ENCODE data around the gene ME3. TPM values are rescaled to one million over a fixed set of nuclear protein-coding genes. Genes with fewer than 3 reads are reported as not detected.

The ME3 gene
- total and polyA plus RNA-seq, 4 donors: 7.4 to 38.7 (median 21.2) TPM

- TF ChIP-seq CTCF (IDR thresholded peaks at IDR 0.05; ENCODE audit: control extremely low read depth, extremely low read depth): no peak
- H3K4me3 ChIP-seq: no peak overlapping the region
- no peak overlapping the region for H3K27ac ChIP-seq (ENCODE audit: low read depth in 1 of 2, low read length in 1 of 2)
- peaks cover 0 to 9% (median 7%) of the 10 kb centered on the region in 5 donors for H3K4me1 ChIP-seq (ENCODE audit: control insufficient read depth in 5 of 5, insufficient read depth in 5 of 5, low read length in 5 of 5)
- WGBS, 2 donors: 81 to 90% methylated on average over 6 of the region's 6 CpGs
- H3K9me3 ChIP-seq (ENCODE audit: control insufficient read depth in 4 of 4, insufficient read depth in 3 of 4, low read length in 3 of 4): no peaks in the 10 kb centered on the region
- H3K36me3 ChIP-seq (ENCODE audit: control insufficient read depth in 4 of 4, insufficient read depth in 4 of 4, low read length in 4 of 4): no peaks in the 10 kb centered on the region
- DNase-seq (no peak), ATAC-seq (ENCODE audit: insufficient read depth, low FRiP score) (no peak)
- H3K9ac ChIP-seq (ENCODE audit: insufficient read depth in 1 of 2, low read length in 2 of 2): no peak overlapping the region
- H3K27me3 ChIP-seq (ENCODE audit: control insufficient read depth in 3 of 3, insufficient read depth in 3 of 3, low read length in 2 of 3): no peaks in the 10 kb centered on the region
Measured at GRCh38 chr11:86587264-86588193, 84.9 kb downstream of the ME3 start.

- 96 to 99% methylated on average over 3 of the region's 3 CpGs for WGBS, 2 donors
- TF ChIP-seq CTCF (IDR thresholded peaks at IDR 0.05; ENCODE audit: control extremely low read depth, extremely low read depth): no peak
Measured at GRCh38 chr11:86586307-86586706, 86.1 kb downstream of the ME3 start.

GRCh38 chr11:86582898-86583297 is 89.5 kb downstream of the ME3 start:
- no peak for TF ChIP-seq CTCF (IDR thresholded peaks at IDR 0.05; ENCODE audit: control extremely low read depth, extremely low read depth)
- WGBS, 2 donors: 81 to 90% methylated on average over 3 of the region's 3 CpGs

More at GRCh38 chr11:86586307-86586706, 86.1 kb downstream of the ME3 start:
- Histone ChIP-seq H3K4me3 (no peak overlapping the region), H3K9ac (ENCODE audit: insufficient read depth in 1 of 2, low read length in 2 of 2) (no peak overlapping the region), H3K9me3 (ENCODE audit: control insufficient read depth in 4 of 4, insufficient read depth in 3 of 4, low read length in 3 of 4) (no peaks in the 10 kb centered on the region), H3K36me3 (ENCODE audit: control insufficient read depth in 4 of 4, insufficient read depth in 4 of 4, low read length in 4 of 4) (no peaks in the 10 kb centered on the region), H3K27me3 (ENCODE audit: control insufficient read depth in 3 of 3, insufficient read depth in 3 of 3, low read length in 2 of 3) (no peaks in the 10 kb centered on the region), H3K27ac (ENCODE audit: low read depth in 1 of 2, low read length in 1 of 2) (no peak overlapping the region), H3K4me1 (ENCODE audit: control insufficient read depth in 5 of 5, insufficient read depth in 5 of 5, low read length in 5 of 5) (peaks cover 0 to 7% (median 0%) of the 10 kb centered on the region in 5 donors)
- no peak for DNase-seq
- no peak for ATAC-seq (ENCODE audit: insufficient read depth, low FRiP score)

More at GRCh38 chr11:86582898-86583297, 89.5 kb downstream of the ME3 start:
- Histone ChIP-seq H3K9ac (ENCODE audit: insufficient read depth in 1 of 2, low read length in 2 of 2) (no peak overlapping the region), H3K27ac (ENCODE audit: low read depth in 1 of 2, low read length in 1 of 2) (no peak overlapping the region), H3K27me3 (ENCODE audit: control insufficient read depth in 3 of 3, insufficient read depth in 3 of 3, low read length in 2 of 3) (no peaks in the 10 kb centered on the region), H3K9me3 (ENCODE audit: control insufficient read depth in 4 of 4, insufficient read depth in 3 of 4, low read length in 3 of 4) (no peaks in the 10 kb centered on the region), H3K4me3 (no peak overlapping the region), H3K4me1 (ENCODE audit: control insufficient read depth in 5 of 5, insufficient read depth in 5 of 5, low read length in 5 of 5) (peaks cover 0 to 13% (median 8%) of the 10 kb centered on the region in 5 donors), H3K36me3 (ENCODE audit: control insufficient read depth in 4 of 4, insufficient read depth in 4 of 4, low read length in 4 of 4) (no peaks in the 10 kb centered on the region)
- DNase-seq: no peak
- no peak for ATAC-seq (ENCODE audit: insufficient read depth, low FRiP score)
